Muscle of back (tissue), 11 donors: ENCODE results near the gene ILK. TPM values are rescaled to one million over a fixed set of nuclear protein-coding genes. Genes with fewer than 3 reads are reported as not detected.
A peak's percentile ranks its signal among the peaks of the same experiment; 100 is the strongest.

Experiments
- DNase-seq, 3 donors: peaks; one replicate each; pipeline versions ENCODE4 v3.0.0 to v3.0.0-alpha.2; 2013
- polyA plus RNA-seq, 10 donors: library from polyadenylated mRNA; unstranded; fragments of 120-200 nt; gene quantifications; one replicate each; pipeline ENCODE4 v1.2.1, GENCODE V29; 2013; ENCODE audit not compliant: insufficient read length in 10 of 10

Gene ILK
- polyA plus RNA-seq, 10 donors, result 135 to 163 (median 147) TPM

DNA sequence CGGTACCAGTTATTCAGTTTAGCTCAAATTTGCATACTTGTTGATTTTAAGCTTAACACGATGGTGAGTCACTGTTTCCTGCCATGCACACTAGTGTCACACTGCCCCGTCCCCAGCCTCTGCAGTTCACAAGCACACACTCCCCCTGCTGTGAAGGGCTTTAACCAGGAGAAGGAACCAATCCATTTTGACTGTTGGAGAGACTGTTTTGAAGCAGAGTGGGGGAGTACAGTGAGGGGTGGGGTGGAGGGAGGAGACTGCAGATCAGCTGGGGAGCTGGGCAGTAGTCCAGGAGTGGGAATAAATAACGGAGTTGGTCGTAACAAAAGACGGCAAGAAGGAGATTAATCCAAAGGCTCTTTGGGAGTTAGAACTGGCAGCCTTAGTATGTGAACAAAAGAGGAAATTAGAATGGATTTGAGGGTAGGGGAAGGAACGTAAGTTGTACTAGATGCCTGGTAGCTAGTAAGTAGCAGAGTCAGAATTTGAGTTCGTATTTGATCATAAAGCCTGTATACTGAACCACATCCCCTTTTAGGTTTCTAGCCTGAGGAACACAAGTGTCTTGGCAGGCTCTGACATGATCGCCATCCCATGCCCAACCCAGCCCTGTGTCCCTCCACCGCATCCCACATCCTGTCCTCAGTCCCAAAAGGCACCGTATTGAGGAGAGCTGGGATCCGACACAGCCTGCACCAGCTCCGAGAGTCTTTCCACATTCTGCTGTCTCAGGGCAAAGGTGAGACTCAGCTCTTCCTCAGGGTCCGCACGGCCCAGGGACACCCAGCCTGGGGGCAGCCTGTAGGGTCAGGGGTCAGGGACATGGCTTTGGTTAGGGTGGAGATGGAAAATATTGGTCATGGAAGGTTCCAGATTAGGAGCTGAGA is 14.8 kb downstream of the ILK start:
- peak in 2 of 3 donors; percentile 54 to 76 for DNase-seq

DNA sequence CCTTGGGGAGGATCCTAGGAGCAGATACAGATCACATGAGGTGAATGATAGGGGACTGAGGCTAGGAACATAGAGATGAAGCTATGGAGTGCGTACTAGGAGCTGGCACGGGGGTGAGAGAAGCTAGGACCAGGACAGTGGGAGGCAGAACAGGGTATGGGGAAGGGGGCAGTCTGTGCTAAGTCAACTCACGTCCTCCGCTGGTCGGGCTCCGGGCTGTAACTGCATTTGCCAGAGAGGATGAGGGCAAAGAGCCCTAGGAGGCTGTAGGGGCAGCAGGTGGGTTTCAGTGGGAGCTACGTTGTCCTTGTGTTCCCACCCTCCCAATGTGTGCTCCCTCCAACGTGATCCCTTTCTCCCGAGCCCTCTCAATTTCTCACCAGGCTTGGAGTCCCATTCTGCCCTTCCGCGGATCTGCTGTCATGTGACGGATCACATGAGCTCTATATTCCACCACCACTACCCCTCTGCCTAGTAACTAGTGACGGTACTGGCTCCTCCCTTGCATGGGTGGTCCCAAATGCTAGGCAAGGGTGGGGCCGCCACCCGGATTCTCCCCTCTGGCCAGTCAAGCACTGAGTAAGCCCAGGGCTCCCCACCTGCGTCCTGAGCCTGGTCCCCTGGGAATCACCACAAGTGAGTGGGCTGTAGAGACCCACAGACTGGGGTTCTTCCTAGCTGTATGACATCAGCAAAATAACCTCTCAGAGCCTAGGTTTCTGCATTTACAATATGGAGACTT is 15.6 kb downstream of the ILK start, which contains the start of gene TPP1:
Gene TPP1, minus strand, starts transcription at position 419 of the 742 bp plus-strand sequence. Its CDS starts 22 bp downstream, at position 397.
- peak; percentile 95 to 97 (median 96) for DNase-seq

DNA sequence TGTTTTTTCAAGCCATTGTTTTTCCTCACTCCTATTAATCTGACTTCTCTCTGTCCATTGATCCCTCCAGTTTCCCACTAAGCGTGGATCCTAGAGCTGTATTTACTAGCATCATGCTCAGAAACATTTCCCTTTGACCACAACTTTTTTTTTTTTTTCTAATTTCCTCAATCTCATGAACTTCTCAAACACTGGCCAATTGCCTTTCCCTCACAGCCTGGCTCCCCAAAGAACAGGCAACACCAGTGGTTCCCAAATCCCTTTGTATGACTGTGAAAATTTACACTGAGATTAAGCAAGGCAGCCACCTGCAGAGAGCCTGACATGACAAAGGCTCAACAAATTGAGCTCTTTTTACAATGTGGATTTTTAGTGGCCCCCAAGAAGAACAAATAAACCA is 17.1 kb downstream of the ILK start:
- no peak for DNase-seq

DNA sequence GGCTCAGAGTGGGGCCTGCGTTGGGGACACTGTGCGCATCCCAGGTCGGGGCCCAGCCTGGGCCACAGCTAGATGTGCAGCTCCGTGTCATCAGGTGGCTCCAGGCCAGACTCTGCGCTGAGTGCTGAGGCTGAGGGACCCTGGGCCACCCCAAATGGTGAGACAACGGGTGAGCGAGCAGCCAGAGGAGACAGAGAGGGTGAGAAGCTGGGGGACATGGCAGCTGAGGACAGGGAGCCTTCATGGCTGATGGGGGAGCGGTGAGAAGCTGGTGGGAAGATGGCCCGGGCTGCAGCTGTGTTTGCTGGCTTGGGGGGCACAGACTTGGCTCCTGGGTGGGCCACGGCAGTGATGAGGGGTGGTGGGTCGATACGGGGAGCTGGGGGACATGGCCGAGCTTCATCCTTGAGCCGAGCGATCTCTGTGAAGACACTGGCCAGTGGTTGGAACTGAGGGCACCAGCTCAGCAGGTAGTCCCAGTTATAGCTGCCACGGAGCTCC is 18.2 kb downstream of the ILK start:
- DNase-seq, result no peak

DNA sequence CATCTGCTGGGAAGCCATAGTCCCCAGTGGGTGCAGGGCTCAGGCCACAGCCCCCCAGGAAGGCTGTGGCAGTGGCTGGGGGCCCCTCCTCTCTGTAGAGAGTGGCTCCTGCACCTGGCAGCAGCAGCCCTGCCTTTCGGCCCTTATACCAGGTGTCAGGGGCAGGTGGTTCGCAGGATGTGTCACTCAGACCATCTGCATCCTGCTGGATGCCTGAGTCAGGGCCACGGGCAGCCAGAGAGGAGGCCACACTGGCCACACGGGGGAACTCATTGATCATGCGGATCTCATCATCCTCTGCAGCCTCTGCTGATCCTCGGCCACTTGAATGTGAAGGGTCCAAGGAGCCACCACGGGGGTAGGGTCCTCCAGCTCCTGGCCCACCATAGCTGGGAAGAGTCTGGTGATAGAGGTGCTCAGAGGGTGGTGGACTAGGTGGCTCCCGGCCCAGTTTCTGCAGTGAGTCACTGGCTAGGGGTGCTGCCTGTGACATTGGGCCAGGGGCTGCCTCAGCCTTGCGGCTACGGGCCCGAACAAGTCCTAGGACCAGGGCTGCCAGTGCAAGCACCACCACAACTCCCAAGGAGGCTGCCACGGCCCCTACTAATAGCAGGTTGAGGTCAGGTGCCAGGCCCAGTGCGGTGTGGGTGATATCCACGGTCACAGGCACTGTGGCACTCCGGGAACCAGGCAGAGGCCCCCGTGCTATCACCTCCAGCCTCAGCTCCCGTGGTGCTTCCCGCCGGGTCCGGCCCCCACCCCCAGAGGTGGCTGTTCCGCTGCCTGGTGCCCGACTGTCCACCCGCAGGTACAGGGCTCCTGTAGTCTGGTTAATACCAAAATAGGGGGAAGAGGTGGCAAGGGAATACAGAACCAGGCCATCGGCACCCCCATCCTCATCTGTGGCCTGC is 18.9 kb downstream of the ILK start:
- DNase-seq, result peak in 1 of 3 donors; percentile 43

DNA sequence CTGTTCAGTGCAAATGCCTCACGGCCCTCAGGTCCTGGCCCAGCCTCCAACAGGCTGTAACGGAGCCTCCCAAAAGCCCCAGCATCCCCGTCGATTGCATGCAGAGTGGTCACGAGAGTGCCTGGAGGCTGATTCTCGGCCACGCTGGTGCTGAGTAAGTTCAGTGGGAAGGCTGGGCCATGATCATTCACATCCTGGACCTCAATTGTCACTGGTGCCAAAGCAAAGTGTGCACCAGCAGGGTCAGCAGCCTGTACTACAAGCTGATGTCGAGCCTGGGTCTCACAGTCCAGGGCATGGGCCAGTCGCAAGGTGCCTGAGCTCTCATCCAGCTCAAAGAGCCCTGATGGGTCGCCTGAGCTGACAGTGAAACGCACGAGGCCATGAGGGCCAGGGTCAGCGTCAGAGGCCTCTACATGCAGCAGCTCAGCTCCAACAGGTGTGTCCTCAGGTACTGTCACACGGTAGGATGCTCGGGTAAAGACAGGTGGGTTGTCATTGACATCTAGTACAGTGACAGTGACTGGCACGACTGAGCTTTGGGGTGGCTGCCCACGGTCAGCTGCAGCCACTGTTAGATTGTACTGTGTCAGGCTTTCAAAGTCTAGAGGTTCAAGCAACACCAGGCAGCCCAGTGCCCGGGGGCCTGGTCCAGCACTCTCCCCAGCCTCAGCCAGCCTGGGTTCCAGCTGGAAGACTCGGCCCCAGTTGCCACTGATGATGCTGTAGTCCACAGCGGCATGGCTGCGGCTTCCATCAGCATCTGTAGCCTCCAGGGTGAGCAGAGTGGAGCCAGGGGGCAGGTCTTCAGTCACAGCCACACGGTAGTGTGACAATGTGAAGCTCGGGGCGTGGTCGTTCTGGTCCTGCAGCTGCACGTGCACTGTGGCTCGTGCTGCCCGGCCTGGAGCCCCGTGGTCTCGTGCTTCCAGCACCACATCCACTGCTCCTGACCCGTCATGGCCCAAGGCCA is 20.1 kb downstream of the ILK start:
- DNase-seq, result no peak

DNA sequence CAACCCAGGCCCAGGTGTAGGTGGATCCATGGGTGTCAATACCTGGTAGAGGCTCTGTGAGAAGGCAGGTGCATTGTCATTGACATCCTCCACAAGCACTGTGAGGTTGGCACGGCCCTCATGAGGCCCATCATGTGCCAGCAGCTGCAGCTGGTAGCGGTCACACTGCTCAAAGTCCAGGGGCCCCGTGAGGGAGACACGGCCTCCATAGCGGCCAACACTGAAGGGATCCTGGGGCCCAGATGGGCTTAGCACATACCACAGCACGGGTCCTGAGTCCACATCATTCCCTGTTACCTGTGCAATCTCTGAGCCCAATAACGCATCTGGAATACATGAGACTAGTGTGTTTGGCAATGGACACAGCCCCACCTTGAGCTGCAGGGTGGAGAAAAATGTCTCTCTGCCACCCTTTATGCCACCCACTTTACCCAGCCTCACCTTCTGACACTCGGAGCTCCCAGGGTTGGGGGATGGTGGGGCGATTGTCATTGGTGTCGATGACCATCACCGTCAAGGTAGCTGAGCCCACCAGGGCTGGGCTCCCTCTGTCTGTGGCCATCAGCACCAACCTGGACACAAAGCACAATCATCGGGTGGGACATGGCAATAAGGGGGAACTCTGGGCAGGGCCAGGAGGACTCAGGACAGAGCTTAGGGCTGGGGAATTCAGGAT is 21.7 kb downstream of the ILK start:
- no peak for DNase-seq

DNA sequence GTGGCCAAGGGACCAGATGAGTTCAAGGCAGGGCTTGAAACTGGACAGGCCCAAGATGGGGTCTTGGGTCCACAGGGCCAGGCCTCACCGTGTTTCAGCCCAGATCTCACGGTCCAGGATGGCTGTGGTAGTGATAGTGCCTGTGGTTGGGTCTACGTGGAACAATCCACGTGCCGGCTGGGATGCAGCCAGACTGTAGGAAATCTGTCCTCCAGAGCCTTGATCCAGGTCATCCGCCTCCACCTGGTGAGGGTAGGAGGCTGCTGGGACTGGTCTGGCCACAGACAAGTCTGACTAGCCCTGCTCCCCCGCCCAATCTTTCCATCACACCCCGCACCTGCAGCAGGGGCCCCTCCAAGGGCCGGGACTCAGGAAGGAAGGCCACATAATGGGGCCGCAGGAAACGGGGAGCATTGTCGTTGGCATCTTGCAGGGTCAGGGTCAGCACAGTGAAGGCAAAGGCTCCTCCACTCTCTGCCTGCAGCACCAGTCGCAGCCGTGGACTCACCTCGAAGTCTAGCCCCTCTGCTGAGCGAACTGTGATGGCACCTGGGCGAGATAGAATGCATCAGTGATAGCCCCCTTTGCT is 22.4 kb downstream of the ILK start:
- DNase-seq, result no peak

DNA sequence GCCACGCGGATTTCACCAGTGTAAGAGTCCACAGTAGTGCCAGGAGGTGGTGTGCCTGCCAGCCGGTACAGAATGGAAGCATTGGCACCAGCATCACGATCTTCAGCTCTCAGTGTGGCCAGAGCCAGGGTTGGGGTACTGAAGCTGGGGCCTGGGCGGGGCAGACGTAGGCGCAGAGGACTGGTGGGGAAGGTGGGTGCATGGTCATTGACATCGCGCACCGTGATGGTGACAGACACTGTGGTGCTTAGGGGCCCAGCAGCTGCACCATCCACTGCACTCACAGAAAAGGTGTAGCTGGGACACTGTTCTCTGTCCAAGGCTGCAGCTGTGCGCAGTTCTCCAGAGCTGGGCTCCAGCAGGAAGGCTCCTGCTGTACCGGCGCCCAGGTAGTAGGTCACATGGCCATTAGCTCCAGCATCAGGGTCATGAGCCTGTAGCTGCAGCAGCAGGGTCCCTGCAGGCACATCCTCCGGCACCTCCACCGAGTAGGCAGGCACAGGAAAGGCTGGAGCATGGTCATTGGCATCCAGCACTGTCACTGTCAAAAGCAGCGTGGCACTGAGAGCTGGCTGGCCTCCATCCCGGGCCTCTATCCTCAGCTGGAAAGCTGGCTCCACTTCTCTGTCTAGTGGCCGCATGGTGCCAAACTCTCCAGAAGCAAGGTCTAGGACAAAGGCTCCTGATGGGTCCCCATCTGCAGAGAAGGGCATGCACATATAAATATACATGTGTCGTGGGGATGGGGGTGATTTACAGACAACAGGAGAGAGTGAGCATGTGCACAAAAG is 23.6 kb downstream of the ILK start:
- no peak for DNase-seq

DNA sequence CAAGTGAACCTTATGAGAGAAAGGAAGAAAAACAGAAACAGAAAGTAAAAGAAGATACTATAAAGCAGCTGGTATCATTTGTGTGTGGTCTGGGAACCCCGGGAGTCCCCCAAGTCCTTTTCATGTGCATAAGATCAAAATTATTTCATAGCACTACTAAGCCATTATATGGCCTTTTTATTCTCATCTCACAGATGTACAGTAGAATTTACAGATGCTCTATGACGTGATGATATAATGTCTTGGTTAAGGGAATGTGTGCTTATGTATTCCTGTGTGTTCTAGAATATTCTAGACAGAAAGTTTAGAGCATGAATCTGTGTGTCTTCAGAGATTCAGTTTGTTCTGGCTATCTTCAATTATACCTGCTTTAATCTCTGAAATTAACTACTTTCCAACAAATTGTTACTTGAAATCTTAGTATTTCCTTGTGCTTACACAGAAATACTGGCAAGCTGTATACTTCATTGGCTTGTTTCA is 24.2 kb downstream of the ILK start:
- DNase-seq, result no peak

DNA sequence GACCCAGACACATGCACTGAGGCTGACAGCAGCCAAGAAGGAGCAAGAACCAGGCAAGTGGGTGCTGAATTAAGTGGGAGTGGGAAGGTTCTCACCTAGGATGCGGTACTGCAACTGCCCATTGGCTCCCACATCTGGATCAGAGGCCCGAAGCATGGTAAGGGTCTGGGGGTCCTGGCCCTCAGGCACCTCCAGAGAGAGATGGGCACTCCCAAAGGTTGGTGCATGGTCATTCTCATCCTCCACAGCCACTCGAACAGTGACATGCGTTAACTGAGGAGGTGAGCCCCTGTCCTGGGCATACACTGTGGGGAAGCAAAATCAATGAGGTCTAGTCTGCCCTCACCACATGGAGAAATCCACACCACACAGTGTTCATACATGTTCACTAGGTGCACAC is 25.0 kb downstream of the ILK start:
- DNase-seq, result no peak

DNA sequence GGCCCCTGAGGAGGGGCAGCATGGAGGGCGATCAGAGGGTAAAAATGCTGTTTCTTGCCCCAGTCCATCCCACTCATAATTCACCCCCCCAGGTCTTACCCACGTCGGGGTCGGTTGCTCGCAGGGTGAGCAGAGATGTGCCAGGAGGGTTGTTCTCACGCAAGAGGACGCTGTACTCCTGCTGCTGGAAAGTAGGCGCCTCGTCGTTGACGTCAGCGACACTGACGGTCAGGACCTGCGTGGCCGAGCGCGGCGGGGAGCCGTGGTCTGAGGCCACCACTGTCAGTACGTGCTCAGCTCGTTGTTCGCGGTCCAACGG is 26.0 kb downstream of the ILK start:
- DNase-seq, result no peak

DNA sequence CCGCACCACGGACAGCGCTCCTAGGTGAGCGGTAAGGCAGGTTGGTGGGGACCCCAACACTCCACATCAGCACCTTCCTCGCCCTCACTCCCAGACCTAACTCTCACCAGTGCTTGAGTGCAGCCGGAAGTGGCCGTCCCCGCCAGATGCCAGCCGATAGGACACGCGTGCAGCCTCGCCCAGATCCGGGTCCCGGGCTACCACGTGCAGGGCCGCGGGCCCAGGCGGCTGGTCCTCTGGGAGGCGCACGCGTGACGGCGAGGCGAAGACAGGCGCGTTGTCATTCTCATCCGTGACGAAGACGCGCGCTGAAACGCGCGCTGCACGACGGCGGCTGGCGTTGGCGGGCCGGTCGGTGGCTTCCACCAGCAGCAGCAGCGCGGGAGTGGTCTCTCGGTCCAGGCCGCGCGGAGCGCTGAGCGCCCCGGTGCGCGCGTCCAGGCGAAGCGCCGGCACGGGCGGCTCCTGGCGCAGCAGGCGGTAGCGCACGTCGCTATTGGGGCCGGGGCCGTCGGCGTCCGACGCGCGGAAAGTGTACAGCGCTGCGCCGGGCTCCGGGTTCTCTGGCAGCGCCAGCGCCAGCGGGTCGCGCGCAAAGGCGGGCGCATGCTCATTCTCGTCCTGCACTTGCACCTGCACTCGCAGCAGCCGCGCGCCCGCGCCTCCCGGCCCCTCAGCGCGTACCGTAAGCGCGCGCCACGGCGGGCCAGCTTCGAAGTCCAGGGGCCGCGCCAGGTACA is 26.5 kb downstream of the ILK start:
- DNase-seq, result no peak

DNA sequence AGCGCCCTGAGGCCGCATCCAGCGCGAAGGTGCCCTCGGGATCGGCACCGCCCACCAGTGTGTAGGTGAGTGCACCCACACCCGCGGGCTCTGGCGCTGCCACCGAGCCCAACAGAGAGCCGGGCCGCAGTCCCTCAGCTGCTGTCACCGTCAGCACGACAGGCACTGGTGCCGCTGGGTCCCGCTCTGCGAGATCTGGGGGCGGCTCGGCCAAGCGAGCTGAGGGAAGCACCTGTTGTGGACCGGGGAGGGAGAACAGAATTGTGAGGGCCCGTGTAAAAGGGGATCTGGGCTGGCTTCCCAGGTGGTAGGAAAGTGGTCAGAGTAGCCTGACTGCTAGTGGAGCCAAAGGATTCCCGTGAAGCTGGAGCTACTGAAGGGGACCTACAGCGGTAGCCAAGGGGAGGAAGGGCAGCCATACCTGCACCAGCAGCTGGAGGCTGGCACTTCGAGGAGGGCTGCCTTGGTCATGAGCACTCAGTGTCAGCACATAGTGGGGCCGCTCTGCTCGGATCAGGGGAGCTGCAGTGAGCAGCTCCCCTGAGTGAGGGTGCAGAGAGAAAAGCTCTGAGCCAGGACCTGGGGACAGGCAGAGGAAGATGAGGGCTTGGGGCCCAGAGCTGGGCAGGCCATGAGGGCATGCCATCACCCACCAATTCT is 27.2 kb downstream of the ILK start:
- no peak for DNase-seq

DNA sequence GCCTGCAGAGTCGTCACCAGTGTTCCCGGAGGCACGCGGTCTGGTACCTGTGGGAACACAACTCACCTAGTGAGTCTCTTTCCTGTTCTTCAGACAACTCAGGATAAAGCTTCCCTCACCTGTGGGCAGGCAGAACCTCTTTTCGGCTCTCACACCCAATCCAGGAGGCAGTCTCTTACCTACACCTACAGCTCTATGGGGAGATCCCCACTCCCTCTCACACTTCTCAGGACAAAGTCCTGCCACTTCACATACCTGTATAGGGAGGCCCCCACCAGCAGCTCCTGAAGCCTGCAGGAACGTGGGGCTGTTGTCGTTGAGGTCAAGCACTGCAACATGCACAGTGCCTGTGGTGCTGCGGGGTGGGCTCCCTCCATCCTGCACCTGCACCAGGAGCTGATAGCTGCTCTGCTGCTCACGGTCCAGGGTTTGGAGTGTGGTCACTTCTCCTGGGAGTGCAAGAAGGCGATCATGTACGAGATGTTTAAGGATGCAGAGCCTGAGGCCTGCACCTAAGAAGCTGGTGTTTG is 27.9 kb downstream of the ILK start:
- DNase-seq, result no peak

DNA sequence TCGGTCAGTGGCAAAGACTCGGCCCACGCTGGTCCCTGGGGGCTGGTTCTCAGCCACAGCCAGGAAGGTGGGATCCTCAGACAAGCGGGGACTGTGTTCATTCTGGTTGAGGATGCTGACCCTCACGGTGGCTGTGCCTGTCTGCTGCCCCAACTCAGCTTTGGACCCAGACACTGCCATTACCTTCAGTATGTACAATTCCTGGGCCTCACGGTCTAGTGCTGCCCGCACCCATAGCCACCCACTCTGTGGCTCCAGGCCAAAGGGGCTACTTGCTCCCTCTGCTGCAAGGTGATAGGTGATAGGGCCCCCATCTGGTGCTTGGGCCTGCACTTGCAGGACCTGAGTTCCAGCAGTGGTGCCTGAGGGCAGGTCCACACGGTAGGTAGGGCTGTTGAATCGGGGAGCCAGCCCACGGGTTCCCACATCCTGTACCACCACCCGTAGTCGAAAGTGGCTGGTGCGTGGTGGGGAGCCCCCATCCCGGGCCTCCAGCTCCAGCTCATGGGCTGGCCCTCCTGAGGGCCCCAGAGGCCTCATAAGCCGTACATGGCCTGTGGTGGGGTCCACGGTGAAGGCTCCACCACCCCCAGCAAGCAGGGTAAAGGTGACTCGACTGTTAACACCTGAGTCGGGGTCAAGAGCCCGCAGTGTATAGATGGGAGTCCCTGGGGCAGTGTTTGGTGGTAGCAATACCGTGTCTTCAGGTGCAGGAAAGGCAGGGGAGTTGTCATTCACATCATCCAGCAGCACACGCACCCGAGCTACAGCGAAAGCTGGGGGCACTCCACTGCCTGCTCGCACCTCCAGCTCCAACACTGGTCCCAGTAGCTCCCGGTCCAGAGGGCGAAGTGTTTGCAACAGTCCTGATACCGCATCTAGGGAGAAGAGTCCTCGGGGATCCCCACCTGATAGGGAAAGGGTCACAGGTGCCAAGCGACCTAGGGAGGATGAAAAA is 28.8 kb downstream of the ILK start:
- no peak for DNase-seq
